GM12892 (cell line): ENCODE data around the gene RAP1A.

ENCODE experiments used
- POLR2A ChIP-seq: IDR thresholded peaks from 2 replicates; pipeline ENCODE4 v1.6.1; 2011; ENCODE audit warnings: low read depth, low read length, control low read depth
- POLR2AphosphoS5 ChIP-seq: IDR thresholded peaks from 2 replicates; pipeline ENCODE4 v1.6.1; 2011; ENCODE audit warnings: low read depth, low read length, control low read depth

DNA sequence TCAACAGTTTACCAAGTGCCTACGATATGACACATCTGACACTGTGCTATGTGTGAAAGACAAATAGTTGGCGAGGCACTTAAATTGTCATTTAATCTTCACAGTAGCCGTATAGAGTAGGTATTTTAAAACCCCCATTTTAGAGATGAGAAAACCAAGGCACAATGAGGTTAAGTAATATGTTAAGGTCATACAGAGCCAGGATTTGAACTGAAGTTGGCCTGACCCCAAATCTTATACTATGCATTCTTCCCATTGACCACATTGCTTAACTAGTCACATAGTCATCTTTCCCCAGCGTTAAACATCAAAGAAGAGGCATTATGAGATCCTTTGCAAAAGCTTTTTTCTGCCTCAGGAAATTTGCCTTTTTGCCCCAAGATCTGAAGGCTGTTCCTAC lies 115.7 kb downstream of the RAP1A start:
- TF ChIP-seq POLR2A (no peak), POLR2AphosphoS5 (no peak)
